Thyroid gland (tissue), 4 donors: ENCODE results near the gene GMEB2. TPM values are rescaled to one million over a fixed set of nuclear protein-coding genes. Genes with fewer than 3 reads are reported as not detected.

Source experiments
- DNase-seq, 2 donors: peaks; one replicate each; pipeline ENCODE4 v3.0.0-alpha.2; 2019
- H3K27ac ChIP-seq, 3 donors: fragments of 200-600 bp; sonication (generic); 1 replicate in 2 of 3; 2 replicates in 1 of 3; pipeline ENCODE4 v1.5.1; 2016 to 2019; ENCODE audit warnings: mild to moderate bottlenecking in 1 of 3, moderate library complexity in 1 of 3
- H3K27me3 ChIP-seq: fragments of 200-600 bp; sonication (generic); one replicate; pipeline ENCODE4 v1.5.1; 2019
- H3K36me3 ChIP-seq, 2 donors: fragments of 200-600 bp; sonication (generic); one replicate each; pipeline ENCODE4 v1.5.1; 2016 to 2019
- H3K4me1 ChIP-seq, 2 donors: fragments of 200-600 bp; sonication (generic); one replicate each; pipeline ENCODE4 v1.5.1; 2017 to 2019
- H3K4me3 ChIP-seq, 3 donors: fragments of 200-600 bp; sonication (generic); replicated peaks in 1 of 3; 1 replicate in 2 of 3; 2 replicates in 1 of 3; pipeline ENCODE4 v1.5.1; 2016; ENCODE audit warnings: mild to moderate bottlenecking in 1 of 3
- H3K9me3 ChIP-seq: fragments of 200-600 bp; sonication (generic); one replicate; pipeline ENCODE4 v1.5.1; 2017
- CTCF ChIP-seq, 6 experiments: fragments of 200-600 bp in 3 of 6; fragments of 450-650 bp in 3 of 6; sonication (generic) in 3 of 6; IDR thresholded peaks; one replicate each; pipeline ENCODE4 v1.5.1; 2016 to 2019; ENCODE audit warnings: antibody characterized with exemption in 6 of 6, mild to moderate bottlenecking in 2 of 6, inconsistent platforms in 1 of 6, moderate library complexity in 1 of 6
- POLR2A ChIP-seq, 2 donors: fragments of 450-650 bp; IDR thresholded peaks; one replicate each; pipeline ENCODE4 v1.6.1; 2017; ENCODE audit warnings: antibody characterized with exemption in 2 of 2, mild to moderate bottlenecking in 2 of 2, moderate library complexity in 1 of 2
- WGBS, 2 donors: methylation state at CpG; one replicate each; pipeline ENCODE4 v1.1.5; 2017; 5-methylcytosine and 5-hydroxymethylcytosine counted together
- intact Hi-C: fragments of 100-400 bp; cut with DNase I; formaldehyde crosslinking; loops from one replicate; pipeline ENCODE4 v1.15.1; 2023
- total RNA-seq, 4 donors: library from RNA; depleted of rRNA; stranded (reverse); fragments of >200 nt; gene quantifications; one replicate each; pipeline ENCODE4 v1.2.3, GENCODE V29; 2016

The GMEB2 gene
- total RNA-seq, 4 donors from 2014 or later: 23.1 to 34.9 (median 29.9) TPM

GRCh38 chr20:63668351-63668750 is 41.5 kb upstream of the GMEB2 start:
- WGBS, 2 donors: 94 to 96% methylated on average over 11 of the region's 11 CpGs
- H3K36me3 ChIP-seq: peaks cover 25 to 33% of the 10 kb centered on the region in 2 donors
- DNase-seq: no peak
- no peaks in the 10 kb centered on the region for H3K27me3 ChIP-seq
- no peak overlapping the region for H3K4me3 ChIP-seq
- H3K4me1 ChIP-seq: no peaks in the 10 kb centered on the region
- H3K9me3 ChIP-seq: no peaks in the 10 kb centered on the region
- intact Hi-C loops: no loop called here
- TF ChIP-seq POLR2A (IDR thresholded peaks at IDR 0.05): no peak
- TF ChIP-seq CTCF (IDR thresholded peaks at IDR 0.05): no peak
- H3K27ac ChIP-seq: no peak overlapping the region

- H3K4me3 ChIP-seq: no peak overlapping the region
- intact Hi-C loops: no loop called here
- no peaks in the 10 kb centered on the region for H3K9me3 ChIP-seq
- no peaks in the 10 kb centered on the region for H3K4me1 ChIP-seq
- peaks cover 30 to 38% of the 10 kb centered on the region in 2 donors for H3K36me3 ChIP-seq
- no peak for DNase-seq
- H3K27me3 ChIP-seq: no peaks in the 10 kb centered on the region
- H3K27ac ChIP-seq: no peak overlapping the region
- 93 to 96% methylated on average over 16 of the region's 16 CpGs for WGBS, 2 donors
- no peak for TF ChIP-seq POLR2A (IDR thresholded peaks at IDR 0.05)
- TF ChIP-seq CTCF (IDR thresholded peaks at IDR 0.05): no peak
Measured at GRCh38 chr20:63667858-63668257, 41.0 kb upstream of the GMEB2 start.

- no peak for DNase-seq
- peaks cover 35 to 51% of the 10 kb centered on the region in 2 donors for H3K36me3 ChIP-seq
- H3K27me3 ChIP-seq: no peaks in the 10 kb centered on the region
- no peaks in the 10 kb centered on the region for H3K4me1 ChIP-seq
- no peak overlapping the region for H3K27ac ChIP-seq
- WGBS, 2 donors: 96 to 97% methylated on average over 5 to 9 of the region's 14 CpGs
- intact Hi-C loops: no loop called here
- no peaks in the 10 kb centered on the region for H3K9me3 ChIP-seq
- no peak for TF ChIP-seq POLR2A (IDR thresholded peaks at IDR 0.05)
- no peak for TF ChIP-seq CTCF (IDR thresholded peaks at IDR 0.05)
- no peak overlapping the region for H3K4me3 ChIP-seq
Measured at GRCh38 chr20:63665708-63666107, 38.8 kb upstream of the GMEB2 start.

- no peak for DNase-seq
- no peak for TF ChIP-seq CTCF (IDR thresholded peaks at IDR 0.05)
- H3K36me3 ChIP-seq: peaks cover 35 to 51% of the 10 kb centered on the region in 2 donors
- H3K27me3 ChIP-seq: no peaks in the 10 kb centered on the region
- no peak overlapping the region for H3K4me3 ChIP-seq
- WGBS, 2 donors: 77 to 95% methylated on average over 5 to 14 of the region's 18 CpGs
- no peaks in the 10 kb centered on the region for H3K4me1 ChIP-seq
- no peak overlapping the region for H3K27ac ChIP-seq
- intact Hi-C loops: no loop called here
- H3K9me3 ChIP-seq: no peaks in the 10 kb centered on the region
Measured at GRCh38 chr20:63664861-63665594, 38.1 kb upstream of the GMEB2 start.

GRCh38 chr20:63664143-63664851 is 37.4 kb upstream of the GMEB2 start:
- Histone ChIP-seq H3K27ac (no peak overlapping the region), H3K36me3 (peaks cover 35 to 51% of the 10 kb centered on the region in 2 donors), H3K27me3 (no peaks in the 10 kb centered on the region), H3K4me3 (no peak overlapping the region), H3K4me1 (peaks cover 3% of the 10 kb centered on the region in 2 donors), H3K9me3 (no peaks in the 10 kb centered on the region)
- WGBS, 2 donors: 90 to 95% methylated on average over 9 to 13 of the region's 22 CpGs
- no peak for DNase-seq
- TF ChIP-seq POLR2A (IDR thresholded peaks at IDR 0.05) (no peak), CTCF (IDR thresholded peaks at IDR 0.05) (no peak)
- intact Hi-C loops: no loop called here
